ENCODE measurements around the gene MAD1L1. TPM values are rescaled to one million over a fixed set of nuclear protein-coding genes. Genes with fewer than 3 reads are reported as not detected.

Gene MAD1L1
- total and polyA plus RNA-seq, 2 of the 8 experiments (the other 6 are each of a cell fraction or from before 2014, with no cell fraction given), result 40.4 to 44.6 TPM

DNA sequence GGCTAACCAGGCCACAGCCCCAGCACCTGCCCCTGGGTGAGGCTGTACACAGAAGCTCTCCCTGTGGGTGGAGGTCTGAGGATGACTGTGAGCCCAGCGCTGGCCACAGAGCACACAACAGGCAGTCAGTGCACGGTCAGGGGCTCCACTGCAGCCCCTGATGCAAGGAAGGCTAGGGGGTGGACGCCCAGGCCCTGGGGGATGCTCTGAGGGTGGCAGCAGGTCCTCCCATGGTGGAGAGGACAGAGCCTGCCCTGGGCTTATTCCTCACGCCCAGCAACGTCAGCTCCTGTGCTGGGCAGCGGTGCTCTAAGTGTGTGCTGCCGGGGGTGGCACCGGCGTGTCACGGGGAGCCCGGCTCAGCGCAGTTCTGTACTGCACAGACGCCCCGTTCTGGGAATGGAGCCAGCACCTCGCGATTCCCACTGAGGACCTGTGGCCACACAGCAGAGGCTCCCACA is 223.2 kb downstream of the MAD1L1 start (continued):
- TF ChIP-seq CHD7 (IDR thresholded peaks at IDR 0.05; ENCODE audit: insufficient replicate concordance, low read length), result no peak
